ELF-1 (cell line): ENCODE measurements around the gene TSPAN2.

Source experiments
- DNase-seq: peaks from one replicate; pipeline ENCODE4 v3.0.0-alpha.2; 2016; ENCODE audit warnings: low read depth, low spot score

TSPAN2 gene

DNA sequence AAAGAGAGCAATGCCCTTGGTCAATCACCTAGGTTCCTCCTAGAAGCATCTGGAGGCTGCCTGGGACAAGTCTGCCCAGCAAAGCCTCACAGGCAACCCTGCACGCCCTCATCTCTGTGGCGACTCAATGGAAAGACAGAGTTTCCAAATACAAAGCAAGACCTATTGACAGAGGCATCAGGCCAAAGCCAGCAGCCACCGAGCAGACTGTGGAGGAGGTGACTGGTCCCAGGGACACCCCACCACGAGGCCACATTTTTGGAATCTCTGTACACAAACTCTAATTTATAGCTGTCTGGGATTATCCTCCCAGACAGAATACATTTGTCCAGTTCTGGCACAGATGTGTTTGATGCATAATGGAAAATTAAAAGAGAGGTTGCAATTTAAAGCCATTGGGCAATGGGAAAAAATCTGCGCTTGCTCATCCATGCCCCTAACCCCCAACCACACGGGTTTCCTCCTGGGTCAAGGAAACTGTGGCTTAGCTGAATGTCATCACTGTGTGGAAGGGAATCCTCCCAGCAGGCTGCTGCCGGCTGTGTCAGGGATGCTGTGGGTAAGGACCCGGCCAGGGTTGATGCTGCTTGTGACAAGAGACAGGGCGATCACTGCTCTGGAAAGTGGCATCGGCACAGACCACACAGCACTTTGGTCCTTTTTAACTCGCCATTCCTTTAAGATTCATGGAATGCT, 14.3 kb downstream of the TSPAN2 start:
- no peak for DNase-seq

- no peak for DNase-seq
Measured at GRCh38 chr1:115073298-115074087, 15.8 kb downstream of the TSPAN2 start.

- no peak for DNase-seq
Measured at GRCh38 chr1:115071012-115071664, 18.2 kb downstream of the TSPAN2 start.

GRCh38 chr1:115069659-115070308, 19.5 kb downstream of the TSPAN2 start:
- DNase-seq: no peak

GRCh38 chr1:115068826-115069585, 20.3 kb downstream of the TSPAN2 start:
- DNase-seq: no peak

GRCh38 chr1:115067161-115067859, 22.0 kb downstream of the TSPAN2 start:
- no peak for DNase-seq

DNA sequence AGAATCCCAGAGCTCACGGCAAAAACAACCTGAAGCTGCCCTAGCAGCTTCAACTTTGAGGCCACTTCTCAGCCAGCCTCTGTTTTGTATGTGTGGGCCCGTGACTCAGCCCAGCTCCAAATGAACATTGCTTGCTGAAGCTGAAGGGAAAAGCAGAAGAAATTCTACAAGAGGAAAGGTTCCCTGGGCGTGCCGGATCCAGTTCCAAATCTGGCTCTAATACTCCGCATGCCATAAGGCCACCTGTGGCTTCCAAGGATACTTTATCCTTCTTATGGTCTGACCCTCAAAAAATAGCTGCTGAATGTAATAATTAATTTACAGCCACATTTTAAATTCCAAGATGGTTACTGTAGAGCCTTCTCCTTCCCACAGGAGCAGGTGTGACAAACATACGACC, 24.3 kb downstream of the TSPAN2 start:
- no peak for DNase-seq

DNA sequence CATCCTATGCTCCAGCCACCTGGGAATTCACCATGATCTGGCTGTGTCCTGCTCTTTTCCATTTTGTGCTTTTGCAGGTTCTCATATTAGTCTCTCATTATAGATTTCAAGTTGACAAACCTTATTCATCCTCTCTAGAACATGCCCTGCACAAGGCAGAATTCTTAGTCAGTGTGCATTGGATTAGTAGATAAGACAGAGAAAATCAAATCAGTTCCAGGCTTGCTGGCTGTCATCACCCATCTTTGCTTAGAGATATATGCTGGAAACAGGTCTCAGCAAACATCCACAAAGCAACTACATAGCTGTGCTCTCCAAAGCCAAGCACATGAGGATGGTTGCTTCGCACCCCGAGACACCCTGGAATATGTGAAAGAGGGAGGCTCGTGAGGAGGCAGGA, 24.8 kb downstream of the TSPAN2 start:
- no peak for DNase-seq

GRCh38 chr1:115063228-115063901, 25.9 kb downstream of the TSPAN2 start:
- no peak for DNase-seq

DNA sequence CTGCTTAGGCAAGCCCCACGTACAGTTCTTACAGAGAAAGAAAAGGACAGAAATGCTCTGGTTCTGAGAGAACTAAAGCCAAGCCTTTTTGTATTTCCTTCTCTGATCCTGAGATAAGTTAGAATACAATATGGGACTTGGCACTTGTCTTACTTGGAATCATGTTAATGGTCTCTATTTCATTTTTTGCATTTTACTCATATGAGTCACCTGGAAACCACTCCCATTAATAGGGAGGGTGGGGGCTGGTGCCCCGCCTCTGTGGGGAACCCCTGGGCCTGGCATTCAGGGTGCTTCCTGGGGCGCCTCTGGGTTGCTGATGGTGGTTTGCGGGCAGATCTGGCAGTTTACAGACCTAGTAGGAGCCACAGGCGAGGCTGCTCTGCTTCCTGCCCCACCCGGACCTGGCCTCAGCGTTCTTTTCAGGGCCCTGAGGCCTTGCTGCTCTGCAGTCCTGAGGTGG, 26.7 kb downstream of the TSPAN2 start:
- no peak for DNase-seq

- DNase-seq: no peak
Measured at GRCh38 chr1:115060501-115060900, 28.8 kb downstream of the TSPAN2 start.

GRCh38 chr1:115059316-115059715, 30.0 kb downstream of the TSPAN2 start:
- no peak for DNase-seq

- DNase-seq: no peak
Measured at GRCh38 chr1:115057661-115058254, 31.5 kb downstream of the TSPAN2 start.

GRCh38 chr1:115056395-115056798, 32.9 kb downstream of the TSPAN2 start:
- DNase-seq: peak; percentile 83

DNA sequence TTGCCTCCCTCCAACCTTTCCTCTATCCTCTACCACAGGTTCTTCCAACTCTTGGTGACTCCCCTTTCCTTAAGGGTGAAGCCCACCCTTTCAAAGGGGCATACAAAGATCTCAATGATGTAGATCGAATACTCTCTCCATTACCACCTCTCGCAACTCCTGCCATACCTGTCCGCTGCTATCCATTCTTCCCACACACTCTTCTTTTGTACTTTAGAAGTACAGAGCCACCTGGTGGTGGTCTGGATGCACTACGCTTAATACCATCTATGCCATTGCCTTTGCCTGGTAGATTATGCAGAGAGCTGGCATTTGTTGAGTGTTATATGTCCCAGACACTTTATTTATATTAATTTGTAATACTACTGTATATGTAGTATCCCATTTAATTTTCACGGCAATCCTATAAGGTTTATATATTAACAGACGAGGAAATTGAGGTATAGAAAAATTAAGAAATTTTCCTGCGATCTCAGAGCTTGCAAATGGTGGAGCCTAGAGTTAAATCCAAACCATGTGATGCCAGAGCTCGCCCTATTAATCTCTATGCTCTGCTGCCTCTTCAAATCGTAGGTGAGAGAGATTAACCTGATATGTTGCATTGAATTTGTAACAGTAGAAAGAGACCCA, 36.7 kb downstream of the TSPAN2 start:
- DNase-seq: peak; percentile 51

GRCh38 chr1:115051850-115052249, 37.5 kb downstream of the TSPAN2 start:
- DNase-seq: no peak

GRCh38 chr1:115046751-115047150, 42.6 kb downstream of the TSPAN2 start:
- no peak for DNase-seq

DNA sequence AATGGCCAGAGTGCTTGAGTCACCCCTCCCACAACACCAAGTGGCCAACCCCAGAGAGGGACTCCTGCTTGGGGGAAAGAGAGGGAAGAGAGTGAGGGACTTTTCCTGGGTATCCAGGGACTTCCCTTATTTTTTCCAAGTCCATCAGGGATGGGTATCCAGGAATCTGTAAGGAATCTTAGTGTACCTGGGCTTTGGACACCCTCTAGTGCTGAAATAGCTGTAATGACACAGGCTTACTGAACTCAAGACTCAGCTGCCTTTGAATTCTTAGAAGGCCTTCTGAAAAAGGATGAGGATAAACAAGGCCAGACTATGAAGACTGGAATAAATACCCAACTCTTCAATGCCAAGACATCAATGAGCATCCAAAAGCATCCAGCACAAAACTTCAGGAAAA, 47.6 kb downstream of the TSPAN2 start:
- DNase-seq: peak; percentile 24

DNA sequence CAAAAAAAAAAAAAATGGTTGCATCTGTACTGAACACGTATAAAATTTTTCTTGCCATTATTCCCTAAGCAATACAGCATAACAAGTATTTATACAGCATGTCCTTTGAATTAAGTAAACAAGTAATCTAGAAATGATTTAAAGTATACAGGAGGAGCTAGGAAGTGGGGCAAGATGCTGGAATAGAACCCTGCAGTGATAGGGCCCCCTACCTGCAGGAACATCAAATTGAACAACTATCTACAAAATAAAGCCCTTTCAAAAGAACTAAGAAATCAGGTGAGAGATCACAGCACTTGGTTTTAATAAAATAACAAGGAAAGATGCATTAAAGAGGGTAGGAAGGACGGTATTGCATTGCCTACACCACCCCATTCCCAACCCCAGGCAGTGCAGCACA, 48.8 kb downstream of the TSPAN2 start:
- DNase-seq: no peak
